IPS DF 6.9 (cell line): ENCODE results near the gene CHST8.

Experiments
- DNase-seq: peaks from one replicate; pipeline ENCODE4 v3.0.0-alpha.2; 2013; ENCODE audit warnings: low read depth, low spot score
- H3K27ac ChIP-seq: one replicate; pipeline ENCODE4 v1.5.1; 2013; ENCODE audit warnings: low read length, control low read depth
- H3K27me3 ChIP-seq: 2 replicates; pipeline ENCODE4 v1.6.1; 2013; ENCODE audit warnings: mild to moderate bottlenecking, low read length; ENCODE audit not compliant: control insufficient read depth, insufficient read depth
- H3K36me3 ChIP-seq: 2 replicates; pipeline ENCODE4 v1.6.1; 2013; ENCODE audit warnings: low read length; ENCODE audit not compliant: control insufficient read depth, insufficient read depth
- H3K4me1 ChIP-seq: 2 replicates; pipeline ENCODE4 v1.6.1; 2013; ENCODE audit warnings: low read length; ENCODE audit not compliant: control insufficient read depth, insufficient read depth
- H3K4me3 ChIP-seq: 2 replicates; pipeline ENCODE4 v1.5.1; 2013; ENCODE audit warnings: mild to moderate bottlenecking, low read length
- H3K9me3 ChIP-seq: 2 replicates; pipeline ENCODE4 v1.6.1; 2013; ENCODE audit warnings: low read length, inconsistent platforms; ENCODE audit not compliant: control insufficient read depth, insufficient read depth
- WGBS: extraction: QIAGEN DNeasy Blood & Tissue Kit; methylation state at CpG from one replicate; pipeline ENCODE4 v1.1.7; 2013; ENCODE audit warnings: mixed read lengths, missing lambda C conversion rate; ENCODE audit not compliant: insufficient read length, insufficient coverage; 5-methylcytosine and 5-hydroxymethylcytosine counted together

The CHST8 gene

DNA sequence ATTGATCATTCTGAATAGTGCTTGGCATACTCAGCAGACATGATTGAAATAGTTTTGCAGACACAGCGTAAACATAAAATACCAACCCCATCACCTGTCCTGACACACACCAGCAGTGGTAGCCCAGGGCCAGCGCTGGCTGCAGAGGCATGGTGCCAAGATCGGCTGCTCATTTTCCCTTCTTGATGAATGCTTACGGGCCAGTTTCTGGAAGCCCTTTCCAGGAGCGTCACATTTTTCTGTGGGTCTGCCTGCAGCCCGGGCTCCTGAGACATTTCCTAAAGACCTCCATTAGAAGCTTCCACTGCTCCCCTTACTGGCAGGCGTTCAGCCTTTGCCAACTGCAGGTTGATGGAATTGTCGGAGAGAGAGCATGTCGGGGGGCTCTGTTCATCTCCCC lies 48.6 kb downstream of the CHST8 start:
- Histone ChIP-seq H3K36me3 (no peaks in the 10 kb centered on the region), H3K4me1 (no peaks in the 10 kb centered on the region), H3K27ac (no peak overlapping the region), H3K4me3 (no peak overlapping the region), H3K9me3 (no peaks in the 10 kb centered on the region), H3K27me3 (no peaks in the 10 kb centered on the region)
- no peak for DNase-seq
- WGBS = no CpG with 5 or more reads among the region's 9 CpGs

DNA sequence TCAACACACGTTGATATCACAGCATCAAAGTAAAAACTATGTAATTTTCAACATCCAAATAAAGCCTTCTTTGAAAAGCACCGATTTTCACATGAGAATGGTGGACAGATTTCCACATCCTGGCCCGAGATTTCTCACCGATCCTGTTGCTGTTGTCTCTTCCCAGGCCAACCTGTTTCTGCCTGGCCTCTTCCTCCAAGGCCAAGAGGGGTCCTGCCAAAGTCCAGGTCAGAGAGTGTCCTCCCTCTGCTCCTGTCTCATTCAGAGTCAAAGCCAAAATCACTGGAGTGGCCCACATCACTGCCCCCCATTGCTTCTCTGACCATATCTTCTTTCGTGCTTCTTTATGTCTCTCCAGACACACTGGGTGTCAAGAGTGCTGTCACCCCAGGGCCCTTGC lies 49.5 kb downstream of the CHST8 start:
- DNase-seq = no peak
- Histone ChIP-seq H3K9me3 (no peaks in the 10 kb centered on the region), H3K27ac (no peak overlapping the region), H3K4me3 (no peak overlapping the region), H3K27me3 (no peaks in the 10 kb centered on the region), H3K36me3 (no peaks in the 10 kb centered on the region), H3K4me1 (no peaks in the 10 kb centered on the region)
- no CpG with 5 or more reads among the region's 5 CpGs for WGBS

DNA sequence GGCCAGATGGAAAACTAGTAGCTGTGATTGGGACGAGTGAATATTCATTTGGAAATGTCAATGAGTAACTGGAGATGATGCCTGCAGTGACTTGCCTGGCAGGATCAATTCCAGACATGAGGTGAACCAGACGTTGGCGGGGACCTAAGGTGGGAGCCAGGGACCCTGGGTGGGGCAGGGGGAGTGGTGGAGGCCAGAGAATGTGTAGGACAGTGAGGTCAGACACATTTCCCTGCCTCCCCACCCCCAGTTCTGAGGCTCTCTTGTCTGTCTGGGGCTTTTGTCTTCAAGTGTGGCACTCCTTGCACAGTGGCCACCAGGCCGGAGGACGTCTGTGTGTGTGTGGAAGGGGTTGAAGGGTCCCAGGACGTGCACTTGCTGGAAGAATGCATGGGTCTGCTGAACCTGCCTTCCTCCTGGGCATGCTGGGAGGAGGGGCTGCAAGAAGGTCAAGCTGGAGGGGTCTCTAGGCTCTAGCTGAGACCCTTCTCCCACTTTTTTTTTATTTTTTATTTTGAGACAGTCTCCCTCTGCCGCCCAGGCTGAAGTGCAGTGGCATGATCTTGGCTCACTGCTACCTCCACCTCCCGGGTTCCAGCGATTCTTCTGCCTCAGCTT lies 51.6 kb downstream of the CHST8 start:
- Histone ChIP-seq H3K9me3 (no peaks in the 10 kb centered on the region), H3K36me3 (no peaks in the 10 kb centered on the region), H3K4me1 (no peaks in the 10 kb centered on the region), H3K27ac (no peak overlapping the region), H3K4me3 (no peak overlapping the region), H3K27me3 (no peaks in the 10 kb centered on the region)
- DNase-seq = no peak
- no CpG with 5 or more reads among the region's 9 CpGs for WGBS

DNA sequence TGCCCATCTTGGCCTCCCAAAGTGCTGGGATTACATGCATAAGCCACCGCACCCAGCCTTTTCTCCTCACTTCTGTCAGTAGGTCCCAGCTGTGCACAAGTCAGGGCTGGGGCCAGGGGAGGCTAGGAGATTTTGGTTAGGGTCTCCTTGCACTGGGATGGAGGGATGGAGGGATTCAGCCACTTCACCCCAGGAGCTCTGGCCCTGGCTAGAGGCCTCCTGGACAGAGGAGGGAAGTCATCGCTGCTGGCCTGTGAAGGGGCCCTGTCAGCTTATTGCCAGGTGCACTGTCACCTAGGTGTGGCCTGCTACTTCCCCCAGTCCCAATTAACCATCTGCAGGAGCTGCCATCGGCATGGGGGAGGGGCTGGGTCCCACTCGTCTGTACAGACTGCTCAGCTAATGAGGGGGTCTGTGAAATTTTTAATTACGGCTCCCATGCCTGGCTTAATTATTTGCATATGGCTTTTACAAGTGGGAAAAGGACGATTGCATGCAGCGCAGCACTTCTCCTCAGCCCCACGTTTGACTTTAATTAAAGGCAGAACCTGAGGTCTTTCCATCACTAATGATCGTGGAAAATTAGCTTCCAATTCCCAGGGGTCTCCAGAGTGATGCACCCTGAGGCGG lies 52.4 kb downstream of the CHST8 start:
- Histone ChIP-seq H3K36me3 (no peaks in the 10 kb centered on the region), H3K27ac (no peak overlapping the region)
- DNase-seq = no peak

DNA sequence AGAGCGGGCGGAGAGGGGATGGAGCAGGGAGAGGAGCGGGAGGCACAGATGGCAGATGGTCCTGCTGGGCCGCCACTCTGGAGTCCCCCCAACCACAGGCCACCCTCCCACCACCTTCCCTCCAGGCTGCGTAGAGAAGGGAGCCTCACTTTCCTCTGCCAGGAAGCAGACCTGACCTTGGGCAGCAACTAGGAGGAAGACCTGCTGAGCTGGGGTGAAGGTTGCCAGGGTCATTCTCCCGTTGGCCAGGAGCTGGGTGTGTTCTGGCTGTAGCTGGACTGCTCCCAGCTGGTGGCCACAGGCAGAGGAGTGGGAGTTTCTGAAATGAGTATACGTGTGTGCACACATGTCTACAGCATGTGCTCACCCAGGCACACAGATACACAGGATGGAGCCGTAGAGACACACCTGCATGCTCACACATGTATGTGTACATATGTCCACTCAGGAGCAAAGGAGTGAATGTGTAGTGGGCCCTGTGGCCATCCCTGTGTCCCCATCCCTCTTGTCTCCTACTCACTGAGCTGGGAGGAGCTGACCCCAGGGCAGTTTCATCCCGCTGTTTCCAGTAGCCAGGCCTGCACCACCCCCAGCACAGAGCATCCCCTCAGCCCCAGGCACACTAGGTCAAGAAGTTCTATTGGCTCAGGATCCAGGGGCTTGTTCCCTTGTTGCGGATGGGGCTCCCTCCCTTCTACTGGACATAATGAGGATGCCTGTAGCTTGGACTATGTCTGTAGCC lies 53.0 kb downstream of the CHST8 start:
- no peaks in the 10 kb centered on the region for H3K4me1 ChIP-seq
- H3K27ac ChIP-seq = no peak overlapping the region
- DNase-seq = no peak
- H3K4me3 ChIP-seq = no peak overlapping the region
- H3K27me3 ChIP-seq = no peaks in the 10 kb centered on the region; the same call in 1 of the 2 replicates
- no peaks in the 10 kb centered on the region for H3K36me3 ChIP-seq
- no peaks in the 10 kb centered on the region for H3K9me3 ChIP-seq
- WGBS = no CpG with 5 or more reads among the region's 10 CpGs

More for the DNA sequence above, 52.4 kb downstream of the CHST8 start:
- no peaks in the 10 kb centered on the region for H3K9me3 ChIP-seq
- WGBS = no CpG with 5 or more reads among the region's 10 CpGs
- no peak overlapping the region for H3K4me3 ChIP-seq
- H3K27me3 ChIP-seq = no peaks in the 10 kb centered on the region; the same call in 1 of the 2 replicates
- no peaks in the 10 kb centered on the region for H3K4me1 ChIP-seq

DNA sequence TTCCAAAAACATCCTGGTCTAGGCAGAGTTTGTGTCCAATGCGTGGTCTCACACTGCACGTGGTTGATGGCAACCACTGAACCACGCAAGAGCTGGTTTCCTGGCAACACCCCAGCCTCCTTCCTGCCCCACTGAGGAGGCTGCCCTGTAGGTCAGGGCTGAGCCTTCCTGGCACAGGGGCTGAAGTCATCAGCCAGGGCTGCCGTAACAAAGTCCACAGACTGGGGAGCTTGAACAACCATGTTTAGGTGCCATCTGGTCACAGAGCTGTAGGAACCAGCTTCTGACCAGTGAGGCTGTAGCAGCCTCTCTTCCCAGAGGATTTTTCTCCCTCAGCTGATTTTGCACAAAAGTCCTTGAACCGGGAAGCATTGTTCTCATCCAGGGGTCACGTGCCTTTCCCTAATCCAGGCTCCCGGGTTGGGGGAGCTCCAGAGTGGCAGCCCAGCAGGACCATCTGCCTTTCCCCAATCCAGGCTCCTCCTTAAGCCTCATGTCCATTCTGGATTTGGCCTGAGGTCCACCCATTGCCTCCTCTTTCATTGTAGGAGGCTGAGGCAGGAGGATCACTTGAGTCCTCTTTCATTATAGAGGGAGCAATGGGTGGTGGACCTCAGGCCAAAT lies 53.9 kb downstream of the CHST8 start:
- H3K27ac ChIP-seq = no peak overlapping the region
- H3K9me3 ChIP-seq = no peaks in the 10 kb centered on the region
- no peaks in the 10 kb centered on the region; the same call in 1 of the 2 replicates for H3K27me3 ChIP-seq
- WGBS = no CpG with 5 or more reads among the region's 7 CpGs
- H3K36me3 ChIP-seq = no peaks in the 10 kb centered on the region
- H3K4me3 ChIP-seq = no peak overlapping the region
- H3K4me1 ChIP-seq = no peaks in the 10 kb centered on the region
- DNase-seq = no peak

DNA sequence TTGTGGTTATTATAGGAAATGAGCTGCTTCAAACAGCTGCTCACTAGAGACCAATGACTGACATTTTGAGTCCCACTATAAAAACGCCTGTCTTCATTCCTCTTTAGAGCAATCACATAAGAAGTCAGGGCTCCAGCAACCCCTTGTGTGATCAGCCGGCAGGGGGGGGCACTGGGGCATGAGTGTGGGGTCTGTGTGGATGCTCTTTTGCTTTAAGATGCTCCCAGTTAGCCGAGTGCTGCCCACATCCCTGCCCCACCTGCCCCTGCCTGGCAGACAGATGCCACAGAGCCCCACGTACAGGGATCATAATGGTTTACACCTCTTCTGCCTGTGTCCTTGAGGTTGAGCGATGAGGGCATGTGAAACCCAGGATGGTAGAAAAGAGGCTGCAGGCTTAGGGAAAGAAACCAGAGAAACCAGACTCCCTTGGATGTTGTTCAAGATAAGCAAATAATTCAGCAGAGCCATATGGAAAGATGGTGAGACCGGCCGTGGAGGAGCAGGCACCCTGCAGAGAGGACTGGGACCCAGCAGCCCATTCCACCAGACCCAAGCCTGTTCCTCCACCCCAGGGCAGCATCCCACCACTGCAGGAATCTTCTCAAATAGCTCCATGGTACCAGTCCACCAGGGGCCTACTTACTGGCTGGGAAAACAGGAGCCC lies 55.4 kb downstream of the CHST8 start:
- H3K36me3 ChIP-seq = no peaks in the 10 kb centered on the region
- DNase-seq = no peak
- H3K27ac ChIP-seq = no peak overlapping the region
- H3K4me1 ChIP-seq = no peaks in the 10 kb centered on the region
- H3K4me3 ChIP-seq = no peak overlapping the region
- H3K27me3 ChIP-seq = no peaks in the 10 kb centered on the region; the same call in 1 of the 2 replicates
- H3K9me3 ChIP-seq = no peaks in the 10 kb centered on the region
- WGBS = no CpG with 5 or more reads among the region's 7 CpGs

DNA sequence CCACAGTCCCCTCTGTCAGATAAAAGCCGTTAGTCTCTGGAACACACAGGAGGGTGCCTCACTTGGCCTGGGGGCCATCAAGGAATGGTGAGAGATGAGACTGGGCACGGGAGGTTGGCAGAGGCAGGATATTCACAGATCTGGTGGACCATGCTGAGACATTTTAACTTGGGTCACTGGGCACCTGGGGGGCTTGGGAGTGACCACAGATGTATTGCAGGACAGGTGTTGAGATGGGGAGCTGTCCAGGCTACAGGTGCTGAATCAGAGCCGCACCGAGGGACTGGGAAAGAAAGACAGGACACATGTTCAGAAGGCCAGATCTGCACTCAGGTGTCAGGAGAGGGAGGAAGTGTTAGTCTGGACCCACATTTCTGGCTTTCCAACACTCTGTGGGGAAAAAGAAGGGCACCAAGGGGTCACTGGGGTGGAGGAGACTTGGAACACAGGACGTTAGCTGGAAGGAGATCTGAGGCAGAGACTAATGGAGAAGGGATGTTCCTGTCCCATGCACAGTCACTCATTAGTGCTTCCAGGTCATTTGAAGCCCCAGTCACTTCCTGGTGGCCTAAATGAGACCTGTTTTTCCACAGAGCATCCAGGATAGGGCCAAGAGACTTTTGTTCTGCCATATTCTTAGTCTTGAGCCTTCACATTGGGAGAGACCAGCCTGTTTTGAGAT lies 56.1 kb downstream of the CHST8 start:
- no peak for DNase-seq
- no peak overlapping the region for H3K27ac ChIP-seq

DNA sequence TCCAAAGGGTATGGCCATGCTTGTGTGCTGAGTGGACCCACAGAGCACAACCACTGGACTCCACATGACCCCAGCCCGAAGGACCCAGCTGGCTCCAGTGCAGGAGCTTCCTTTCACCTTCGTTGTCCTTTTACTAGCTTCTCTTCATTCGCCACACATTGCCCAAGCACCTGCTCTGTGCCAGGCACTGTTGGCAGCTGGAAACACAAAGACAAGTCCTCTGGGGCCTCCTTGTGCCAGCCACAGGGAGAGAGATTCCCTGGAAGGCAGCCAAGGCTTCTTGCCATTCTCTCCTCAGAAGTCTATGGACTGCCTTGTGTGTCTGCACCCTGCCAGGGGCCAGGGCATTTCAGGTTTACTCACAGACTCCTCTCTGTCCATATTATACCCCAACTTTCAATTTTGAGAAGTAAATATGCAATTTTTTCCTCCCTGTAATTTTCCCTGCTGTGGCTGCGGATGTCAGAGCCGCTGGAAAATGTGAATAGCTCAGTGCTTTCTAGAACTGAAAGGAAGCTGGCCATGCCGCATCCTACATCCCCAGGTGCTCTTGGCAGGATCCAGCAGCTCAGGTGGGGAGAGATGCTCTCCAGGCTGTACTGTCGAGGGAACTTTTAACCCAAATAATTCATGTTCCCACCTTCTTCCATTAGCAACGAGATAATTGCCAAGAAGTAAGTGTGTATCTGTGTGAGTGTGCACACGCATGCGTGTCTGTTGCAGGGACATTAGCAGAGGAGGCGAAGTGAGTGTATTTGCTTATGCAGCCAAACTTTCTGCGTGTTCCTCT lies 57.2 kb downstream of the CHST8 start:
- Histone ChIP-seq H3K4me1 (no peaks in the 10 kb centered on the region), H3K4me3 (no peak overlapping the region), H3K27ac (no peak overlapping the region), H3K9me3 (no peaks in the 10 kb centered on the region), H3K27me3 (no peaks in the 10 kb centered on the region; the same call in 1 of the 2 replicates), H3K36me3 (no peaks in the 10 kb centered on the region)
- no CpG with 5 or more reads among the region's 12 CpGs for WGBS
- no peak for DNase-seq

More for the DNA sequence above, 56.1 kb downstream of the CHST8 start:
- Histone ChIP-seq H3K27me3 (no peaks in the 10 kb centered on the region; the same call in 1 of the 2 replicates), H3K4me3 (no peak overlapping the region), H3K9me3 (no peaks in the 10 kb centered on the region), H3K4me1 (no peaks in the 10 kb centered on the region), H3K36me3 (no peaks in the 10 kb centered on the region)
- WGBS = no CpG with 5 or more reads among the region's 5 CpGs
